C1 segment of cervical spinal cord (tissue), 14 donors: ENCODE measurements around the gene C1GALT1.
A peak's percentile ranks its signal among the peaks of the same experiment; 100 is the strongest.

Source experiments
- DNase-seq, 14 donors: peaks; one replicate each; lab custom pipeline; 2025; lab: John Stamatoyannopoulos, UW

C1GALT1 gene

DNA sequence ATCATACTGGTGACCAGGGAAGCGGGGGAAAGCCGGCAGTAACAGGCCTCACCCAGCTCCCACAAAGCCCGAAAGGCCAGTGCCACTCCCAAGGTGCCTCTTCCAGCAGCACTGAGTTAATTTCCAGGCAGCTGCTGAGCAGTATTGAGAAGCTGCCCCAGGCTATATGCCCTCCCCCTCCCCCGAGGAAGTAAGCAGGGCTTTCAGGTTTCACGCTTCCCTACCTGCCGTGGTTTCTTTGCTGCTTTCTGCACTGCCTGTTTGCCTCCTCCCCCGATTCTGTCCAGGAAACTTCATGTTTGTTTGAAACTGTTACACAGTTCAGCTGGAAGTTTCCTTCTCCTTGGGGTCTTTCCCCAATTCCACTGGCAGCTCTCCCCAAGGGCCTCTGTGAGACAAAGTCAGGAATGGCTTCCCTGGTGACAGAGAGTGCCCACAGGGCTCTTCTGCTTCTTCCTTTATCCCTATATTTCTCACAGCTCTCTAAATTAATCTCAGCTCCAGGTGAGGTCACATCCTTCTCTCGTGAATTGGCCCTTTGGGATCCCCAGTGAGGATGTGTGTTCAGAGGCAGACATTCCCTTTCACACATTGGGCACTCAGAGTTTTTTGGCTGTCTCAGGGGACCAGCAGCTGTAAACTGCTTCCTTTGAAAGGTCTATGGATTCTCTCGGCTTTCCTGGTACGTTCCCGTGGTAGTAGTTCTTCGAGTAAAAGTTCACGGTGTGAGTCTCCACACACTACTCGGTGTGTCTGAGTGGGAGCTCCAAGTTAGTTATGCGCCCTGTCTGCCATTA, 19.4 kb downstream of the C1GALT1 start:
- no peak for DNase-seq

DNA sequence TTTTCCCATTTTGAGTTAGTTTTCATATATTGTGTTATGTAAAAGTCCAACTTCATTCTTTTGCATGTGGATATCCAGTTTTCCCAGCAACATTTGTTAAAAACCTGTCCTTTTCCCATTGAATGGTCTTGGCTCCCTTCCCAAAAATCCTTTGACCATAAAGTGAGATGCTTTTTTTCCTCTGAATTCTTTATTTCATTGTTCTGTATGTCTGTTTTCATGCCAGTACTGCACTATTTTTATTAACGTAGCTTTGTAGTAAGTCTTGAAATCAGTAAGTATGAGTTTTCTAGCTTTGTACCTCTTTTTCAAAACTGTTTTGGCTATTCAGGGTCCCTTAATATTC, 20.0 kb downstream of the C1GALT1 start:
- DNase-seq = no peak

DNA sequence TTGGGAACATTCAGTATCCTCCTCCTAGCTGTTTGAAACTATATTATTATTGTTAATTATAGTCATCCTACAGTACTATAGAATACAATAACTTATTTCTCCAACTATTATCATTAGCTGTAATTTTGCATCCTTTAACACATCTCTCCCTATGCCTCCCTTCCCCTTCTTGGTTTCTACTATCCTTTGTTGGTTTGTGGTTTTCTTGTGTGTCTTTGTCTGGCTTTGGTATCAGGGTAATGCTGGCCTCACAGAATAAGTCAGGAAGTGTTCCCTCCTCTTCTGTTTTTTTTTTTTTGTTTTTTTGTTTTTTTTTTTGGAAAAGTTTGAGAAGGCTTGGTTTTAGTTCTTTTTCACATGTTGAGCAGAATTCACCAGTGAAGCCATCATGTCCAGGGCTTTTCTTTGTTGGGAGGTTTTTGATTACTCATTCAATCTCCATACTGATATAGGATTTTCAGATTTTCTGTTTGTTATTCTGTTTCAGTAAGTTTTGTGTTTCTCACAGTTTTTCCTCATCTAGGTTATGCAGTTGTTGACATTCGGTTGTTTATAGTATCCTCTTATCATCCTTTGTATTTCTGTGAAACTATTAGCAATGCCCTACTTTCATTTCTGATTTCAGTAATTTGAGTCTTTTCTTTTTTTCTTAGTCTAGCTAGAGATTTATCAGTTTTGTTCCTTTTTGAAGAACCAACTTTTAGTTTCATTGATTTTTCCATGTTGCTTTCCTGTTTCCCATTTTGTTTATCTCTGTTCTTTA, 21.6 kb downstream of the C1GALT1 start:
- DNase-seq = no peak

DNA sequence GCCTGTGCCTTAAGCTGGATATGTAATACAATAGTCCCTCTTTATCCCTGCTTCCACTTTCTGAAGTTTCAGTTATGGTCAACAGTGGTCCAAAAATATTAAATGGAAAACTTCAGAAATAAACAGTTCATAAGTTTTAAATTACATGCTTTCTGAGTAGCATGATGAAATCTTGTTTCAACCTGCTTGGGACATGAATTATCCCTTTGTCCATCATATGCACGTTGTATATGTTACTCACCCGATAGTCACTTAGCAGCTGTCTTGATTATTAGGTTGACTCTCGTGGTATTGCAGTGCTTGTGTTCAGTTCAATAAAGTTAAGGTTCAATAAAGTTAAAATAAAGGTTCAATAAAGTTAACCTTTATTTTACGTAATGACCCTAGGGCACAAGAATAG, 25.5 kb downstream of the C1GALT1 start:
- no peak for DNase-seq

DNA sequence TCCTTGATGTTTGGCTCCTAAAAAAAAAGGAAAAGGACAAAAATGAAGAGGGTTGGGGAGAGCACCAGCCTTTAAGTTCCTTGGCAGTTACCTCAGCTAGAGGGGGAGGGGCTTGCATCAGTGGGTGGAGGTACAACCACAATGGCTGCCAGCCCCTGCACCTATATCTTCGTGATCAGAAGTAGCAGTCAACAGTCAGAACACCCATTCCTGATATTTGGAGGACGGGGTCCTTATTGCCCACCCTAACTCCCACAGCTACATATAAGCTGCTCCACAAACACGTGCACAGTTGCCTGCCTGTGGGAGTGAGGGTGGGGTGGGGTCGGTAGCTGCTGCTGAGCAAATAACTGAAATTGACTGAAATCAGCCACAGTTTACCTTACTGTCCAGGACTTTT, 26.2 kb downstream of the C1GALT1 start:
- no peak for DNase-seq

DNA sequence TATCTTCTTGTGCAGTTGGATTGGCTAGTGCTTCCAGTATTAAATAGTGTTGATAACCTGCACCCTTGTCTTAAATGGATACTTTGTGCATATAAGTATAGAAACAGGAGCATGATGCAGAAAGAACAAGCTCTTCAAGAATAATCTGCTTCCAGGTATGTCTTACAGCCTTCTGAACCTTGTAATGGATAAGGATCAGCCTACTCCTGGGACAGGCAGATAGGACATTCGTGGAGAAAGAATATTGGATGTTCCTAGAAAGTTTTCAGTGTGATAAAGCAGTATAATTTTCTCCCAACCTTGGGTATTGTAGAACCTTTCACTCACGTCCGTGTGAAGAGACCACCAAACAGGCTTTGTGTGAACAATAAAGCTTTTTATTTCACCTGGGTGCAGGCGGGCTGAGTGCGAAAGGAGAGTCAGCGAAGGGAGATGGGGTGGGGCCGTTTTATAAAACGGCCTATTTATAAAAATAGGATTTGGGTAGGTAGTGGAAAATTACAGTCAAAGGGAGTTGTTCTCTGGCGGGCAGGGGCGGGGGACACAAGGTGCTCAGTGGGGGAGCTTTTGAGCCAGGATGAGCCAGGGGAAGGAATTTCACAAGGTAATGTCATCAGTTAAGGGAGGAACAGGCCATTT, 27.2 kb downstream of the C1GALT1 start:
- DNase-seq = no peak

DNA sequence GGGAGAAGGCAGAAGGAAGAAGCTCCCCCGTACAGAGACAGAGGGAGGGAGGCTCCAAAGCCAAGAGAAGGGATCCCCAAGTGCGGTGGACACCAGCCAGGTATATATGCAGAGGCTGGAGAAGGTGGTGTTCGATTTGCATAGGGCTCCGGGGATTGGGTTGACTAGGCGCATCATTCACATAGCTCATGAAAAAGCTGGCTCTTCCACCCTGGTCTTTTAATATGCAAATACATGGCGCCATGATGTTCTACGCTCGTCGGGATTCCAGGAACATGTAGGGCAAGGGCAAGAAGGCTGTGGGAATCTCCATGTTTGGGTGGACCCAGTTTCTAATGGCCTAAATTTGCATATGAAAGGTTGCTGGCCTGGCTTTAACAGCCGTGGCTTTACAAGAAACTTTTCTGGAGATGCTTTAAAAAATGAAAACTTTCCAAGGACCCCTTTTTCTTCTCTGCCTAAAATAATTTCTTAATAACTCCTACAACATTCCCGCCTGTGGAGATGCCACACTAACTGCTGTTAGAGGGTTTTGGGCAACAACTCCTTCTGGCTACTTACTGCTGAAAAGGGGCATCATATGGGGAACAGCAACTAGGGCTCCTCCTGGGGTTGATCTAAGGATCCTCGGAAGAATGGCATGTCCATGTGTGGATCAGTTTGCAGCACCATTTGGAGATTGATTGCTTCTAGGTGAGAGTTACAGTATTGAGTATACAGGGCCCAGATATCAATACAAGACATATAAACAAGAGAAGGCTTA, 28.3 kb downstream of the C1GALT1 start:
- peak in 1 of 14 donors; percentile 40 for DNase-seq

DNA sequence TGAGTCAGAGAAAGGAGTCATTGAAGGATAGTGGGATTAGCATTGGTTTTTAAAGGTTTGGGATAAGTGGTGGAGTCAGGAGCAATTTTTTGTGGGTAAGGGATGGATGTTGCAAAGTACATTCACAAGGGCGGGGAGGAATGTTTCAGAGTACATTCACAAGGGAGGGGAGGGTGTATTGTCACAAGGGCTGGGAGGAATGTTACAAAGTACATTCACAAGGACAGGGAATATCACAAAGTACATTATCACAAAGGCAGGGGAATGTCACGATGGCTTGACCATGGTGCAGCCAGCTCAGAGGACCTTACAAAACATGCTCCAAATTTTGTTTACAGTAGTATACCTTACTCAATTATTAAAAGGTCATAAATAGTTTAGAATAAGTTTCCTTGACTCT, 30.3 kb downstream of the C1GALT1 start:
- no peak for DNase-seq

DNA sequence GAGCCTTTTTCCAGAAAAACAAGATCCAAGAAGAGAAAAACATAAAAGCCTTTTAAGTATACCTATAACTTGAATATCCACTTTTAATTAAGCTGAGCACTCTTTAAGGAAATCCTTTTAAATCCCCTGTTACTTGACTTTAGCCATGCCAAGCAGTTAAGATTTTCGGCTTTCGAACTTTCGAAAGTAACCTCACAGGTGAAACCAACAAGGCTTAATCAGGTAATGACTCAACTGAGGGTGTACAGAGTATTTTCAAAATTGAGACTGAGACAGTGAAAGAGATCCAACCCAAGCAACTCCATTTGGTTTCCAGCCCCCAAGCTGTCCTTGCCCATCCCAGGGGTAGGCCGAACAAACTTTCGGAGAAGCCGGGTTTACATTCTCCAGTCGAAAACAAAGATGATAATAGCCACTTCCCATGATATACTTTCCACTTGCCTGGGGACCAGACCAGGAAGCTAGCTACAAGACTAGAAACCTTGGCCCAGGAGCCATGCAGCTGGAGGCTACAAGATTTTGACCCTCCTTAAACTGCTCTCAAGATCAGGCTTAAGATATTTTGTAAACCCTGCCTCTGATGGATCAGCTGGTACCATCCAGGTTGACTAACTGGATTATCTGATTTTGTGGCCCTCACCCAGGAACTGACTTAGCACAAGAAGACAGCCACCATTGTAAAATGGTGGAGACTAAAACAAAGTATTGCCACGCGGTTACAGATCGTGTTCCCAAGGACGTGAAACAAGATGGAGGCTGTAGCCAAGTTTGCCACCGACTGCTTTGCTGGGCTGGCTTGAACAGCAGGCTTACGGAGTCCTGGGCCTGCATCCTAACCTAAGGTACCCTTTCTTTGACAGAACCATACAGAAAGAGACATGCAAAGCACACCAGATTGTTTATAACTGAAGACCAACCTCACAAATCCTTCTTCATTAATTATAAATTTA, 32.3 kb downstream of the C1GALT1 start:
- no peak for DNase-seq

DNA sequence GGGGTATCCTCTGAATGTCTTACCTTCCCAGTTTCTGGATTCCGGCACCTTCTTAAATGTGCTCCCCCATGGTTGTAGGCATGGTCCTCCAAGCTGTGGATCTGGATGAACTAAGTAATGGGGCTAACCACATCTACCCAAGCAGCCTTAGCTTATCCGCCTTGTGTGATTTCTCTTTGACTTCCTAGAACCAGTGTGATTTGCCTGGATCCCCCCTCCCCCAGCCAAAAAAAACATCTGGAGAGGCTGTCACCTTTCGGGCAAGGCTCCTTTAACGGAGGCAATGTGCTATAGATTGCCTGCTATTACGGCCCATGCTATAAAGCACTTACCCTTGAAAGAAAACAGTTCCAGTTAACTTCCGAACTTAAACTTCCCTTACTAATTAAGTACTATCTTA, 33.9 kb downstream of the C1GALT1 start:
- no peak for DNase-seq

DNA sequence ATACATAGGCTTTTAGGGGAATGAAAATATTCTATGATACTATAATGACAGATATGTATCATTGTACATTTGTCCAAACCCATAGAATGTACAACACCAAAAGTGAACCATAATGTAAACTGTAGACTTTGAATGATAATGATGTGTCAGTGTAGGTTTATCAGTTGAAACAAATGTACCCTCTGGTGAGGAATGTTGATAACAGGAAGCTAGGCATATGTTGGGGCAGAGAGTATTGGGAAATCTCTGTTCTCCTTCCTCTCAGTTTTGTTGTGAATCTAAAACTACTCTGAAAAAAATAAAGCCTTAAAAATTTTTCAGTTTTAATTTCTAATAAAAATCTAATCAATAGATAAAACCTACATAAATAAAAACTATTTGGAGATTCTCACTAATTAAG, 36.9 kb downstream of the C1GALT1 start:
- no peak for DNase-seq

DNA sequence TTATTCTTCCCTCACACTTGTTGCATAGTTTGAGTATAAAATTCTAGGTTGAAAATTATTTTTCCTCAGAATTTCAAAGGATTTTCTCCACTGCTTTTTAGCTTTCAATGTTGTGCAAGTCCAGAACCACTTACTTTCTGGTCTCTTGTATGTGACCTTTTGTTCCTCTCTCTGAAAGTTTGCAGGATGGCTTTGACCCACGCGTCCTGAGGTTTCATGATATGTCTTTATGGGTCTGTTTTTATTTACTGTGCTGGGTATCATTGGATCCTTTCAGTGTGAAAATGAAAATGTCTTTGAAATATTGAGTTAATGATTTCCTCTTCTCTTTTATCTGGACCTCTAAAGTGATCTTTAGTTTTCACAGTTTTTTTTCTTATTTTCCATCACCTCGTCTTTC, 38.5 kb downstream of the C1GALT1 start:
- no peak for DNase-seq

DNA sequence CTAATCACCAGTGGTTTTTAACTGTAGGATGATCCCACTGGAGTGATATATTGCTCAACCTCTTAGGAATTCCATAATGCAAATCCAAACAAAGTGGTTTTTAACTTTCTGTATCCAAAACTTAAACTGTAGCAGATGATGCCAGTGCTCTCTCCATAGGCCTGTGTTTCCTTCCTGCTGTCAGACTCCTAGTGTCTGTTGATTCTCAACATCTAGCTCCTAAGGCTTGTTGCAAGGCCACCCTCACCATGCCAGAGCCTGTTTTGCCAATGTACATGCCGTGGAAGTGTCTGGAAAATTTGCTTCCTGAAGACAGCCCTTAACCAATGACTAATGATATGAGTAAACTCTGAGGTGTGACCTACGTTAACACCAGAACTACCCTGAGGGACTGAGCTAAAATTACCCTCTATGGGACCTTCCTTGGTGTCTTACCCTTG, 39.3 kb downstream of the C1GALT1 start:
- no peak for DNase-seq

DNA sequence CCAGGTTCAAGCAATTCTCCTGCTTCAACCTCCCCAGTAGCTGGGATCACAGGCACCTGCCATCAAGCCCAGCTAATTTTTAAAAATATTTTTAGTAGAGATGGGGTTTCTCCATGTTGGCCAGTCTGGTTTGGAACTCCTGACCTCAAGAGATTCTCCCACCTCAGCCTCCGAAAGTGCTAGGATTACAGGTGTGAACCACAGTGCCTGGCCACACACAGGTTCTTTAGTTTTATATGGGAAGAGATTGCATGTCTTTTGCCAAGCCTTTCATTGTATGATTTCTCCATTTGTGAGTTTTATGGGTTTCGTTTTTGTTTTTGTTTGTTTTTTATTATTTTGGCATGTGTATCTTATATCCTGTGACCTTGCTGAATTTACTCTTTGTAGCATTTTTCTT, 40.9 kb downstream of the C1GALT1 start:
- no peak for DNase-seq

DNA sequence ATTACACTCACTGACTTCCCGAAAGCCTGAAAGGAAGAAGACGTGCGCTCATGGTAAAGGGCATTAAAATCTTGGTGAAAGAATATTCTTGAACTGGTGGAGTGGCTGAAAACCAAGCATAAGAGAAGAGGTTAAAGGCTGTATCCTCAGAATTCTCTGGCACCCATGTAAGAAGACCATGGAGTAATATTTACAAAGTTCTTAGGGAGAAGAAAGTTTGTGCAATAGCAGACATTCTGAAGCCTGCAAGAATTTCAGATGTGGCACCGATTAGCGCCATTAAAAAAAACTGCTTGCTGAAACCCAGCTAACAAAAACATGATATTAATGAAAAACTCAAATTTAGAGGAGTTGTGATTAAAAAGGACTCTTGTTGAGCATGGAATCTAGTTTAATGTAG, 44.1 kb downstream of the C1GALT1 start:
- DNase-seq = no peak

DNA sequence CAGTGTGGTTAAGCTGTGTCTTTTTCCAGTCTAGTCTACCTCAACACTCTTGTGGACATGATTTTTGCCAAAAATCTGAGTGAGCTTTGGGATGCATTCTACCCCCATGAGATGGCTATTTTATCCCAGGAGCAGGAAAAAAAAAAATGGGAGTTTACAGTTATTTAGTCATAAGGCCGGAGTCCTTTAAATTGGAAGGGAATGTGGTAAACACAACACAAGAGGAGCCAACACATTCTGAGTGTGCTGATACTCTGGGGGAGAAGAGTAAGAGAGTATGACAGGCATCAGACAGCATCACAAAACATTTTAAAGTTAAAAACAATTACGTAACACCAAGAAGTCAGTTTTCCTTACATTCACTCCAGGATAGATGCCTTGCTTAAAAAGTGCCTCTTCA, 46.1 kb downstream of the C1GALT1 start:
- no peak for DNase-seq

DNA sequence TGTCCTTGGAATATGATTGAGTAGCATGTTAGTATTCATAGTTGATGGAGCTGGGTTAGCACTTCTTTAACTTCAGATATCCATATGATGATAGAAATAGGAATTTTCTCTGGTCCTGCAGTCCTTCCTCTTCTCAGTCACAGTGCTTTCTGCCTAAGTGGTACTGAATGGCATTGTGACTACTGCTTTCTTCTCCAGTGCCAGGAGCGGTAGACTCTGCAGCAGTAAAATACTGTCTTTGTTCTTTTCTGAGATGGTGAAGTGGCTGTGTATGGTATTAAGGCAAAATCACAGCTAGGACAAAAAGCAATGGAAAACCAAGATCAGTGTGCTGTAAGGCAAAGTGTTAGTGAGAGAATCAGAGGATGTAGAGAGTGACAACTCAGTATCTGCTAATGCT, 46.6 kb downstream of the C1GALT1 start:
- DNase-seq = peak in 9 of 14 donors; percentile 4 to 43 (median 31)

DNA sequence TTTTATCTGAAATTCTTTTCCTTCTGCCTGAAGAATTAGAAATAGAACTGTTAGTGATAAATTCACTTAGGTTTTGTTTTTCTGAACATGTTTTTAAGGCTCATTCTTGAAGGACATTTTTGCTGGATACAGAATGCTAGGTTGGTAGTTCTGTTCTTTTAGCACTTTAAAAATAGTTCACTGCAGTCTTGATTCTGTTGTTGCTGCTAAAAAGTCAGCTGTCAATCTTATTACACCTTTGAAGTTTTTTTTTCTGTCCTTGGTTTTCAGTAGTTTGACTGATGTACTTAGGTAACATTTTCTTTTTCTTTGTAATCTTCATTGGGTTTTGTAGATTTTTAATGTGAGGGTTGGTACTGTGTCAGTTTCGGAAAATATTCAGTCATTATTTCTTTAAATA, 48.7 kb downstream of the C1GALT1 start:
- no peak for DNase-seq

DNA sequence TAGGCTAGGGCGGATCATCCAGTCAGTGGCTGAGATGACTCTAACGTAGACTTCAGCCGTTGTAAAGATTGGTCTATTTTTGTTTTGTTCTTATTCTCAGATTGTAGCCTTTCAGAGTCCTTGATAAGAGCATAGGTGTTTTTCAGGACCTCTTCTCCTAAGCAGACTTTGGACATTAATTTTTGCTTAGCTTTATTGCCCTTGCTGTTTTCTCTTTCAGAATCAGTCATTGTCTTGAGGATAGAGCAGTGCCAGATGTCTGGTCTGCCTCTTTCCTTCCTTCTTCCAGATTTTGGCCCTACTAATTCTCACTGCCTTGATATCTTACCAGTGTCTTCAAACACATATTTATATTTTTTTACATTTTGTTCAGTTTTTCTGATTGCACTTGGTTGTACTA, 49.5 kb downstream of the C1GALT1 start:
- DNase-seq = no peak

DNA sequence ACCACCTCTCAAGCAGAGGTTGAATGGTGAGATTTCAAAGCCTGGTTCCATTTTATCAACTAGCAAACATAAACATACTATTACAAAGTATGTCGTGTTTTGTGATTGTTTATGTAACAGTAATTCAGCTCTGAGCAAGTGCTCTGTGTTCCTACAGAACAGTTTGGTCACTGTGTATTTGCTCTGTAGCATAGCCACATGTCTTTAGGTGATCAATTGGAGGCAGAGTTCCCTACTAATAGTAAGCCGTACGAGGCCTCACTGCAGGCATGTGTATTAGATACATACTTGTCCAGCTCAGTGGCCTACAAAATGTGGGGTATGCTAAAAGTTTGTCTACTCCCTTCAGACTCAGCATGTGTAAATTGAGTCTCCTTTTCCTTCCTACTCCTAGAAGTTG, 53.0 kb downstream of the C1GALT1 start:
- DNase-seq = no peak

DNA sequence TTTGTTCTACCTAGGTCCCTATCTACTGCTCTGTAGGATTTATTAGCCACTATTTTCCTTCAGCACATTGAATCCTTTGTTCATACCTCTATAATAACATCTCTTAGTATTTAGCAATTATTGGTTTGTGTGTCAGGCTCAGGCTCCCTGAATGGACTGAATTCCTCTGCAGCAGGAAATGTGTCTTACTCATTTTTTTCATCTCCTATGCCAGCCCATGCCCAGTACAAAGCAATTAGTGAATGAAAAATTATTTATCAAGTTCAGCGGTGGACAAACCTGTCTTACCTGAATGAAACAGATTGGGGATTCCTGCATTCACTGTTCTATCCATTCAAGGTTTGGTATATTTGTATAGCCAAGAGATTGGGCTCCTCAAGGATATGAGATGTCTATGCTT, 53.7 kb downstream of the C1GALT1 start:
- no peak for DNase-seq
